GM10248 (cell line): Measurements from ENCODE around the gene ERO1B.

Experiments used
- CTCF ChIA-PET: fragments of 300-600 bp; sonication (Branson Sonifier 250); formaldehyde crosslinking; extraction: SDS; loops from one replicate; lab custom pipeline; 2021; ENCODE audit warnings: antibody characterized with exemption; lab: Yijun Ruan, JAX
- POLR2A ChIA-PET: fragments of 350-650 bp; sonication (Branson Sonifier 250); formaldehyde crosslinking; extraction: SDS; loops from one replicate; lab custom pipeline; 2020; ENCODE audit warnings: antibody characterized with exemption; lab: Yijun Ruan, JAX
- DNase-seq: peaks from one replicate; pipeline ENCODE4 v3.0.0; 2012; ENCODE audit errors: extremely low spot score
- CTCF ChIP-seq: IDR thresholded peaks from 2 replicates; pipeline ENCODE4 v1.5.1; 2012; ENCODE audit warnings: mild to moderate bottlenecking, low read depth; ENCODE audit errors: extremely low read depth, missing control alignments, control extremely low read depth

ERO1B gene

GRCh38 chr1:236302941-236303340 lies 21.2 kb upstream of the ERO1B start:
- CTCF ChIA-PET = interaction anchor here (0.8 to 2.7 kb wide), 4 partner anchors 19 to 196 kb away, joined by 3 to 10 read pairs (median 4); no protein-coding TSS in a partner anchor
- no peak for DNase-seq
- no peak for TF ChIP-seq CTCF
- POLR2A ChIA-PET = no interaction called here

GRCh38 chr1:236301958-236302335 lies 20.2 kb upstream of the ERO1B start:
- CTCF ChIA-PET = interaction anchor here (2.9 kb wide), 1 partner anchor 17 kb away, joined by 13 read pairs; no protein-coding TSS in a partner anchor
- DNase-seq = no peak
- no peak for TF ChIP-seq CTCF

GRCh38 chr1:236301080-236301957 lies 19.6 kb upstream of the ERO1B start:
- no peak for DNase-seq
- TF ChIP-seq CTCF = no peak
- ChIA-PET CTCF (interaction anchor here (0.9 to 2.9 kb wide), 4 partner anchors 10 to 98 kb away, joined by 3 to 13 read pairs (median 3); no protein-coding TSS in a partner anchor), POLR2A (no interaction called here)

More at GRCh38 chr1:236301958-236302335, 20.2 kb upstream of the ERO1B start:
- POLR2A ChIA-PET = no interaction called here

- CTCF ChIA-PET = interaction anchor here (1.4 to 5.9 kb wide), 3 partner anchors 9 to 153 kb away, joined by 3 to 23 read pairs (median 3); no protein-coding TSS in a partner anchor
- DNase-seq = no peak
- TF ChIP-seq CTCF = no peak
- POLR2A ChIA-PET = no interaction called here
Measured at GRCh38 chr1:236297161-236297560, 15.4 kb upstream of the ERO1B start.

- CTCF ChIA-PET = interaction anchor here (2.3 to 5.9 kb wide), 2 partner anchors 8 to 14 kb away, joined by 12 to 23 read pairs; no protein-coding TSS in a partner anchor
- no peak for TF ChIP-seq CTCF
- POLR2A ChIA-PET = no interaction called here
- no peak for DNase-seq
Measured at GRCh38 chr1:236292425-236292824, 10.7 kb upstream of the ERO1B start.

GRCh38 chr1:236289492-236290131 lies 7.9 kb upstream of the ERO1B start:
- TF ChIP-seq CTCF = no peak
- CTCF ChIA-PET = interaction anchor here (0.7 to 1.7 kb wide), 6 partner anchors 8 to 186 kb away, joined by 3 read pairs; partner anchors contain the start of gene ERO1B
- no peak for DNase-seq
- POLR2A ChIA-PET = no interaction called here
